Stimulated activated CD4-positive, alpha-beta T cell treated with anti-CD3 and anti-CD28 coated beads, Interleukin-2, amount 100 ng/mL, for 24 hours (primary cell): Measurements from ENCODE around the gene PIGV.
A peak's percentile ranks its signal among the peaks of the same experiment; 100 is the strongest.

Experiments
- DNase-seq, 2 donors: peaks; one replicate each; pipeline ENCODE4 v3.0.0-alpha.2; 2020

Gene PIGV

GRCh38 chr1:26787706-26788514 lies at the start of gene PIGV:
TSS of gene PIGV (plus strand) at chr1:26787950. CDS start at chr1:26790816, 2,866 bp downstream.
- DNase-seq: peak; percentile 90

- no peak for DNase-seq
Measured at GRCh38 chr1:26739329-26739914, 48.3 kb upstream of the PIGV start.

- DNase-seq: no peak
Measured at GRCh38 chr1:26740023-26740634, 47.6 kb upstream of the PIGV start.

- no peak for DNase-seq
Measured at GRCh38 chr1:26740952-26741351, 46.8 kb upstream of the PIGV start.

- DNase-seq: no peak
Measured at GRCh38 chr1:26743426-26744059, 44.2 kb upstream of the PIGV start.

- peak; percentile 75 to 78 for DNase-seq
Measured at GRCh38 chr1:26744075-26744959, 43.4 kb upstream of the PIGV start.

- no peak for DNase-seq
Measured at GRCh38 chr1:26745191-26745590, 42.6 kb upstream of the PIGV start.

- no peak for DNase-seq
Measured at GRCh38 chr1:26747048-26747447, 40.7 kb upstream of the PIGV start.

- DNase-seq: no peak
Measured at GRCh38 chr1:26748351-26748750, 39.4 kb upstream of the PIGV start.

GRCh38 chr1:26749458-26749857 lies 38.3 kb upstream of the PIGV start:
- DNase-seq: no peak

GRCh38 chr1:26750428-26750827 lies 37.3 kb upstream of the PIGV start:
- no peak for DNase-seq

- no peak for DNase-seq
Measured at GRCh38 chr1:26752519-26752918, 35.2 kb upstream of the PIGV start.

GRCh38 chr1:26754086-26754874 lies 33.5 kb upstream of the PIGV start:
- DNase-seq: no peak

- DNase-seq: no peak
Measured at GRCh38 chr1:26758358-26758757, 29.4 kb upstream of the PIGV start.

- no peak for DNase-seq
Measured at GRCh38 chr1:26759531-26759930, 28.2 kb upstream of the PIGV start.

- no peak for DNase-seq
Measured at GRCh38 chr1:26761217-26761616, 26.5 kb upstream of the PIGV start.

GRCh38 chr1:26767714-26768113 lies 20.0 kb upstream of the PIGV start:
- no peak for DNase-seq

- no peak for DNase-seq
Measured at GRCh38 chr1:26768755-26769154, 19.0 kb upstream of the PIGV start.

- DNase-seq: no peak
Measured at GRCh38 chr1:26771285-26771642, 16.5 kb upstream of the PIGV start.

- DNase-seq: peak in 1 of 2 donors; percentile 29
Measured at GRCh38 chr1:26771643-26772321, 16.0 kb upstream of the PIGV start.

- DNase-seq: no peak
Measured at GRCh38 chr1:26772687-26773086, 15.1 kb upstream of the PIGV start.
